DOHH2 (cell line): ENCODE data around the gene ROBO1.

Experiments used
- H3F3A ChIP-seq: fragments of 200-600 bp; sonication (generic), shearing (Covaris generic); 2 replicates; pipeline ENCODE4 v1.6.0; 2016; ENCODE audit warnings: antibody characterized with exemption, mild to moderate bottlenecking; ENCODE audit not compliant: control insufficient read depth, insufficient read depth
- H3K27ac ChIP-seq: fragments of 200-600 bp; sonication (generic); 2 replicates; pipeline ENCODE4 v1.5.1; 2014; ENCODE audit warnings: low read depth, mild to moderate bottlenecking, low read length, moderate library complexity
- H3K27me3 ChIP-seq: fragments of 200-600 bp; sonication (generic); 2 replicates; pipeline ENCODE4 v1.6.1; 2014; ENCODE audit warnings: mild to moderate bottlenecking, low read length, mixed read lengths; ENCODE audit not compliant: control insufficient read depth
- H3K36me3 ChIP-seq: fragments of 200-600 bp; sonication (generic); 2 replicates; pipeline ENCODE4 v1.6.1; 2014; ENCODE audit warnings: mild to moderate bottlenecking, low read length, moderate library complexity, mixed read lengths; ENCODE audit not compliant: control insufficient read depth
- H3K4me1 ChIP-seq: fragments of 200-600 bp; sonication (generic); 2 replicates; pipeline ENCODE4 v1.6.1; 2014; ENCODE audit warnings: mild to moderate bottlenecking, low read length, mixed read lengths; ENCODE audit not compliant: control insufficient read depth
- H3K4me2 ChIP-seq: fragments of 200-600 bp; sonication (generic); 2 replicates; pipeline ENCODE4 v1.6.0; 2014; ENCODE audit warnings: mild to moderate bottlenecking, low read length, moderate library complexity
- H3K4me3 ChIP-seq: fragments of 200-600 bp; sonication (generic); 2 replicates; pipeline ENCODE4 v1.5.1; 2014; ENCODE audit warnings: mild to moderate bottlenecking, low read length, mixed read lengths
- H3K79me2 ChIP-seq: fragments of 200-600 bp; sonication (generic); 2 replicates; pipeline ENCODE4 v1.6.1; 2014; ENCODE audit warnings: mild to moderate bottlenecking, low read length, mixed read lengths; ENCODE audit not compliant: control insufficient read depth
- H3K9me2 ChIP-seq: fragments of 200-600 bp; sonication (generic); replicated peaks from 2 replicates; pipeline ENCODE4 v1.6.1; 2014; ENCODE audit warnings: mild to moderate bottlenecking, low read length, mixed read lengths; ENCODE audit not compliant: control insufficient read depth
- H3K9me3 ChIP-seq: fragments of 200-600 bp; sonication (generic); 2 replicates; pipeline ENCODE4 v1.6.1; 2014; ENCODE audit warnings: antibody characterized with exemption, low read length, mixed read lengths; ENCODE audit not compliant: control insufficient read depth, insufficient read depth
- H4K20me1 ChIP-seq: fragments of 200-600 bp; sonication (generic); 2 replicates; pipeline ENCODE4 v1.6.0; 2014; ENCODE audit warnings: low read depth, mild to moderate bottlenecking, antibody characterized with exemption, low read length, moderate library complexity; ENCODE audit not compliant: control insufficient read depth, insufficient read depth
- CTCF ChIP-seq: fragments of 200-600 bp; sonication (generic); IDR thresholded peaks from one replicate; pipeline ENCODE4 v1.5.1; 2014; ENCODE audit warnings: antibody characterized with exemption, mild to moderate bottlenecking, low read depth, low read length; ENCODE audit not compliant: poor library complexity, severe bottlenecking
- EZH2phosphoT487 ChIP-seq: fragments of 200-600 bp; sonication (generic); IDR thresholded peaks from 2 replicates; pipeline ENCODE4 v1.6.1; 2017; ENCODE audit warnings: borderline replicate concordance, mild to moderate bottlenecking, antibody characterized with exemption, low read length, moderate library complexity, mixed read lengths

ROBO1 gene

GRCh38 chr3:79052054-79052681 lies 715.6 kb downstream of the ROBO1 start:
- Histone ChIP-seq H3K9me2 (no peaks in the 10 kb centered on the region), H4K20me1 (no peaks in the 10 kb centered on the region), H3K36me3 (no peaks in the 10 kb centered on the region), H3K4me3 (no peak overlapping the region), H3K4me2 (no peak overlapping the region), H3K27me3 (no peaks in the 10 kb centered on the region), H3K79me2 (no peaks in the 10 kb centered on the region), H3K4me1 (no peaks in the 10 kb centered on the region), H3K9me3 (peaks cover 11% of the 10 kb centered on the region; the same call in 1 of the 2 replicates), H3K27ac (no peak overlapping the region), H3F3A (no peaks in the 10 kb centered on the region)
- TF ChIP-seq EZH2phosphoT487 (no peak), CTCF (no peak)

DNA sequence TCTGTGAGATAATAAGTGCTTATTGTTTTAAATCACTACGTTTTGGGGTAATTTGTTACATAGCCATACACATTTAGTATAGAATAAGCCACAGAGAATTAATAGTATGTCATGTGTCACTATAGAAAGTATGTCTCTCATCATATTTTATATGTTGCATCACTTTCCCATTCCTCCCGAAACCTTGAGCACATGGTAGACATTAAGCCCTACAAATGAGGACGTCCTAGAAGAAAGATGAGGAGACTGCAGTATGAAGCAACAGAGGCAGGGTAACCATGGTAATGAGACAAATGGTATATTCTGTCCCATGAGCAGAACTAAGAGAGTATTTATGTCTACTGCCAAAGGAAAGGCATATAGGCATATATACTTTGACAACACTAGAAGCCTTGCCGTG lies 720.2 kb downstream of the ROBO1 start:
- H3F3A ChIP-seq = no peaks in the 10 kb centered on the region
- H3K4me3 ChIP-seq = no peak overlapping the region
- no peaks in the 10 kb centered on the region for H3K9me2 ChIP-seq
- TF ChIP-seq EZH2phosphoT487 = no peak
- no peak for TF ChIP-seq CTCF
- H3K4me1 ChIP-seq = no peaks in the 10 kb centered on the region
- peaks cover 5% of the 10 kb centered on the region; the same call in 1 of the 2 replicates for H3K9me3 ChIP-seq
- H3K79me2 ChIP-seq = no peaks in the 10 kb centered on the region
- no peaks in the 10 kb centered on the region for H3K36me3 ChIP-seq
- no peaks in the 10 kb centered on the region for H3K27me3 ChIP-seq
- no peak overlapping the region for H3K4me2 ChIP-seq
- no peaks in the 10 kb centered on the region for H4K20me1 ChIP-seq
- H3K27ac ChIP-seq = no peak overlapping the region

- no peaks in the 10 kb centered on the region for H4K20me1 ChIP-seq
- no peak overlapping the region for H3K4me2 ChIP-seq
- H3F3A ChIP-seq = no peaks in the 10 kb centered on the region
- H3K79me2 ChIP-seq = no peaks in the 10 kb centered on the region
- H3K4me3 ChIP-seq = no peak overlapping the region
- H3K9me2 ChIP-seq = no peaks in the 10 kb centered on the region
- no peaks in the 10 kb centered on the region for H3K9me3 ChIP-seq
- H3K36me3 ChIP-seq = no peaks in the 10 kb centered on the region
- no peaks in the 10 kb centered on the region for H3K27me3 ChIP-seq
- TF ChIP-seq EZH2phosphoT487 (no peak), CTCF (no peak)
- H3K4me1 ChIP-seq = no peaks in the 10 kb centered on the region
- H3K27ac ChIP-seq = no peak overlapping the region
Measured at GRCh38 chr3:79041621-79042020, 726.2 kb downstream of the ROBO1 start.

DNA sequence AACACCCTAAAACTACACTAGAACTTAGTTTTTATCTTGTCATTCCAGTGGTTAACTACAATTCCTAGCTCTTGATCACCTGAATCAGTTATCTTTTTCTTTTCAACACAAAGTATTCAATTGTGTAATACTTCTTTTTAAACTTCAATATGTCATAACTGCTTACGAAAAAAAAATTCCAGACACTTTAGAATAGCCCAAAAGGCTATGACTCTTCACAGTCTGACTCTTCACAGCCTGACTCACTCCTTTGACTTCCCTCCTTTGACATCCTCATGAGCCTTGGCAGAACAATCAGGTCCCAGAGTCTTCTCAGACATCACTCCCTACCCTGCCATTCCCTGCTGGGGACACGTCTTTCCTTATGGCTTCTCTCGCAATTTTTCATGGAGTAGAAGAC lies 727.1 kb downstream of the ROBO1 start:
- no peaks in the 10 kb centered on the region for H3F3A ChIP-seq
- H3K27ac ChIP-seq = no peak overlapping the region
- no peak overlapping the region for H3K4me3 ChIP-seq
- H3K27me3 ChIP-seq = no peaks in the 10 kb centered on the region
- no peaks in the 10 kb centered on the region for H3K4me1 ChIP-seq
- H3K9me3 ChIP-seq = no peaks in the 10 kb centered on the region
- H3K4me2 ChIP-seq = no peak overlapping the region
- no peaks in the 10 kb centered on the region for H3K9me2 ChIP-seq
- H4K20me1 ChIP-seq = no peaks in the 10 kb centered on the region
- TF ChIP-seq CTCF = no peak
- no peak for TF ChIP-seq EZH2phosphoT487
- no peaks in the 10 kb centered on the region for H3K79me2 ChIP-seq
- H3K36me3 ChIP-seq = no peaks in the 10 kb centered on the region
